NT2/D1 (cell line): ENCODE measurements around the gene CUEDC1.

Experiments
- SUZ12 ChIP-seq: IDR thresholded peaks from 2 replicates; pipeline ENCODE4 v1.6.1; 2011; ENCODE audit not compliant: insufficient read length, insufficient read depth; ENCODE audit errors: extremely low read depth
- ZNF274 ChIP-seq: IDR thresholded peaks from 2 replicates; pipeline ENCODE4 v1.6.1; 2011; ENCODE audit warnings: mild to moderate bottlenecking, low read depth, low read length

DNA sequence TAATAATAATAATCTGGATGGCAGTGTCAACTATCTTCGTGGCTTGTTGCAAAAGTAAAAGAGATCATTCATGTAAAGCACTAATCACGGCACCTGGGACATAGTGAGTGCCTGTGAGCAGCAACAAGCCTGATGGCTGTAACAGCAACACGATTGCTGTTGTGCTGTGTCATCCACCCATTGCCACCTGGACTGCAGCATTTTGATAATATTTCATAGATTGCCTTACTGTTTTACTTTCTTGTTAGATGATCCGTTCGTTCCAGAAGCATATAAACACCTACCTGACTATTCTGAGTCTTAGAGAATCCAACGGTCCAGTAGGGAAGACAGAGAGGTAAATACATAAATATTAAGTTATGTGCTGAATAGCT lies 102.3 kb downstream of the CUEDC1 start:
- TF ChIP-seq ZNF274 (no peak), SUZ12 (no peak)
